HUDEP-2 (cell line): ENCODE data around the gene ADAMTS2.
"Not testable (repeated sequence)": the region's sequence is repeated elsewhere in the genome, so short reads cannot be mapped to it uniquely, and the experiment has no call there.

ENCODE experiments used
- DNase-seq, 76 experiments: peaks; one replicate each; lab custom pipeline; 2025; ENCODE audit not compliant: unreplicated experiment in 76 of 76; lab: John Stamatoyannopoulos, UW

Gene ADAMTS2

DNA sequence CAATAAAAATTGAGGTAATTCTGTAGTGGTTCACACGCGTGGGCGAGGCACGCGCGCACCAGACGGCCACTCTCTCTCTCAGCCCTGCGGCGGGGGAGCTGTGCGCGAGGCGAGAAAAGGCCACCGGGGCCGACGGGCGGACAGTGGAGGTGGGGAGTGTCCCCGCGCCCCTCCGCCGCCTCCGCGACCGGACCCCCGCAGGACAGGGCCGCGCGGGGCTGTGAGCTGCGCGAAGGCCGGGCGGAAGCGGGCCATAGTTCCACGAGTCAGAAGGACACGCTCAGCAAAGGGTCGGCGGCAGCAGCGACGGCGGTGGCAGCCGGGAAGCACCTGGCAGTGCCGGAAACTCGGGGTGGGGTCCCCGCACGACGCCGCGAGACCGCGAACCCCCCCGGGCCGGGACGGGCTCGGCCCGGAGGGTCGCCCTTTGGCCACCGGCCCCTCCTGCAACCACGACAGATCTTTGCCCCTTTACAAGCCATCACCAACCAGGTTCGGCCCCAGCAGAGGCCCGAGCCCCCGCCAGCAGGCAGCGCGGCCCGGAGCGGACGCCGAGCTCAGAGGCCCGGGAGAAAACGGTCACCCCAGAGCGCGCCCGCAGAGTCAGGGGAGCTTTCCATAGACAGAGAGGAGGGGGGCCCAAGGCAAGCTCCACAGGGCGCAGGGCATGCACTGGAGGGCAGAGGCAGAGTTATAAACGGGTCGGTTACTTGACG lies 224.2 kb downstream of the ADAMTS2 start:
- no peak for DNase-seq

DNA sequence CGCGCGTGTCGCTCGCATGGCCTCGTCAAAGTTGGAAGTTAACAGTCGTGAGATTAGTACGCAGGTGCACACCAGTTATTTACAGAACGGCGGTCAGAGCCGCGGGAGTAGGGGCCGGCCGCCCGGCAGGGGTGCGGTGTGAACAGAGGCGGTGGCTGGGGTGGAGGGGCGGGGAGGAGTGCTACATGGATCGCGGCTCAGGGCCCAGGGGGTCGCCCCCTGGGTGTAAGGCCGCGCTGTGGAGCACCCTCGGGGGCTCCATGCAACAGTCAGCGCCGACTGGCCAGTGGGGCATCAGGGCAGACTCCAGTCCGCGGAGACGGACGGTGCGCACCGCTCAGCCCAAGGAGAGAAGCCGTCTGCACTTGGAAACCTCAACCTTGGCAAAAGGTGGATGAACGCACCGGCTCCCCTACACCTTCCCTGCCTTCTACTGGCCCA lies 224.8 kb downstream of the ADAMTS2 start:
- DNase-seq: no peak

DNA sequence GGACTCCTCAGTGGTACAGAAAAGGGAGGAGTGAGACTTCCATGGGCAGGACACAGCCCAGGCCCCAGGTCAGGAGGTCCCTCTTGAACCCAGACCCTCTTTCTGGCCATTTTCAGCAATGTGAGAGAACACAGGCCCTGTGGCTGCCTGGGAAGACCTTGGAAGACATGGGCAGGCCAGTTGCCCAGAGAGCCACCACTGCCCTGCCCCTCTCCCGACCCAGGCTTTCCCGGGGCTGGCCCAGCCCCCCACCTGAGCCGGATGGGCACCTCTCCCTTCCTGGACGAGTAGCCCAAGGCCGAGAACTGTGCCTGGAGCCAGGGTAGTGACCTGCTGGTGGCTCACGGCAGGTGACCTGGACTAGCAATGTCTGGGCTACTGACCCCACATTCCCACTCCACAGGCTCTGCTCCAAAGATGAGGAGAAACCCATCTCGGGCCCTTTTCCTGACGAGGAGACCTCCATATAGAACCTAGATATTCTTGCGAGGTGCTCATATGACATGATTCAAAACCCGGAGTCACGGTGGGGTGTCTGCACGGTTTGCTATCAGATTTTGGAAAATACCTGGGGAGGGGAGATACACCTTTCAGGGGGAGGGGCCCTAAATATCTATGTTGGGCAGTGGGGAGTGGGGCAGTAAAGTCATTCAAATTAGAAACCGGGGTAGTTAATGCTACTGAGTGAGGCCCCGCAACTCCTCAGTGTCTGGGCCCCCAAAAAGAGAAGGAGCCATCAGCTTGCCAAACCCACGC lies 225.7 kb downstream of the ADAMTS2 start:
- DNase-seq: no peak

DNA sequence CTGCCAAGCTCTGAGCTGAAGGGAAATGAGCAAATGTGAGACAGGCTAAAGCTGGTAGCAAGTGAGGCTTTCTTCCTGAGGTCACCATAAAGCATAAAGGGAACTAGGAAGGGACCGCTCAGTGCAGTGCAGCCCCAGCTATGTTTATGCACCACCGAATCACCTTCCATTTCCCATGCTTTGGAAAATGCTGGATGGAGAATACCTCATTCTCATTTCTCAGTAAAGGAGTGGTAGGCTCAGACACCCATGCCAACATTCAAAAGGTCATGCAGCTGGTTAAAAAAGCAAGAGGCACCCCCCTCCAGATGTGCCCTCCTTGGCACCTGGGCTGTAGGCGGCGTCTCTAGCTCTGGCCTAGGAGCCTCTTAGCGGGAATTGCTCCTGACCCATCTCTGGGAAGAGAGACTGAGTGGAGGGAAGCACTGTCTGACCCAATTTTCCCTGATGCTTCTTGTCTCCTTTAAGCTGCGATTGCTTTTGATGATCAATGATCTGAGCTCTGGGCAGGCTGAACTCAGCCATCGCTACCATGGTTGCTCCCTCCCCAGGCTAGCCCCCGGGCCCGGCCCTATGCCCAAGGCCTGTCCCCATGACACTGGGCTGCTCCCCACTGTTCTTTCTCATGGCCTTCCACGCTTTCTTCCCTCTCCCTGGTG lies 226.4 kb downstream of the ADAMTS2 start:
- no peak for DNase-seq

DNA sequence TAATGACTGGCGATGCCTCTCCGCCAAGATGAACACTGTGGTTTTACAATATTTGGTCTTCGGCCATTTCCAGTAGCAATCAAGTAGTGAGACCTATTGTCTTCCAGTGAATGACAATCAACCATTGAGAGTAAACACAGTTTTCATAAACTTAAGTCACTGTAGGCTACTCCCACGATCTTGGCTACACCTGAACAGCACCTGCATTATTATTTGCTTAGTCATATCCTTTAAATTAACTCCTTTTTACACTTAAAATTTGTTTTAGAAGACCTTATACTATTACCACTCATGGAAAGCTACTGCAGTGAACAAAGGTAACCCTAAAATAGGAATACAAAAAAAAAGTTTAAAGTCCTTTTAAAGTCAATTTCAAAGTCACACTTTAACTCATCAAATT lies 226.9 kb downstream of the ADAMTS2 start:
- DNase-seq: no peak

DNA sequence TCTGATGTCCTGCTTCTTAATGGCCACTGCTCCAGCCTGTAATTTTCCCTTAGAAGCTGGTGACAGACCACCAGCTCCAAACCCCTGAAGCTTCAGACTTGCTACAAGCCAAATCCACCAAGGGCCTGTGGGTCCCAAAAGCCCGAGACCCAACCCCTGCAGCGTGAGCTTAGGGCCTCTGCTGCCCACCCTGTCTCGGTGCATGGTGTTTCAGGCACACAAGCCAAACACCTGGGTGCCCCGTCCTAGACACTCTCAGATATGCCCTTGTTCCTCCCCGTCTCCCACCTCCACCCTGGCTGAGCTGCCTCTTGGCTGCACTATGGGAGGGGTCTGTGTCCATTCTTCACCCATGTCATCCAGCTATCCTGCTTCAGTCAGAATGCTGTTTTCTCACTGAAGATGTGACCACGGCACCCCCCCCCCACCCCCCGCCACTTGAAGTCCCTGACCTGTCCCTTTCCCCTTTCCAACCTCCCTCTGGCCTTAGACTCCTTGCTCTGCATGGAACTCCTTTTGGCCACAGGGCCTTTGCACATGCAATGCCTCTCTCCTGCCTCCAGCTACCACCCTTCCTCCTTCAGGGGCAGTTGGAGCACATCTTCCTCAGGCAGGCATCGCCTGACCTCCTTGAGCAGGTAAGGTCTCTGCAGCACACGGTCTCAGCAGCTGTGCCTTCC lies 229.3 kb downstream of the ADAMTS2 start:
- no peak for DNase-seq

DNA sequence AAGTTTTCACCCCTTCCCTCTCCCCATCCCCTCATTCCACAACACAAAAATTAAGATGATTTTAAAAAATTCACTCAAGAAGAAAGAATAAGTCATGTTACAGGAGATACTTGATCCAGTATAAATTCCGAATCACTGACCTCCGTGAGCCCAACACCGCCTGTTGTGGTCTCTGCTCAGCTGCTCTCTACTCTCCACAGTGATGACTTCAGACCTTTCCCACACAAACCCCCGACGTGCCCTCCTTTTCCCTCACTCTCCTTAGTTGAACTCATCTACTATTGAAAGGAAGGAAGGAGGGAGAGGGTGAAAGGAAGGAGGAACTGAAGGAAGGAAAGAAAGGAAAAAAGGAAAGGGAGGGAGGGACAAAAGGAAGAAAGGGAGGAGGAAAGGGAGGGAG lies 230.0 kb downstream of the ADAMTS2 start:
- DNase-seq: no peak

DNA sequence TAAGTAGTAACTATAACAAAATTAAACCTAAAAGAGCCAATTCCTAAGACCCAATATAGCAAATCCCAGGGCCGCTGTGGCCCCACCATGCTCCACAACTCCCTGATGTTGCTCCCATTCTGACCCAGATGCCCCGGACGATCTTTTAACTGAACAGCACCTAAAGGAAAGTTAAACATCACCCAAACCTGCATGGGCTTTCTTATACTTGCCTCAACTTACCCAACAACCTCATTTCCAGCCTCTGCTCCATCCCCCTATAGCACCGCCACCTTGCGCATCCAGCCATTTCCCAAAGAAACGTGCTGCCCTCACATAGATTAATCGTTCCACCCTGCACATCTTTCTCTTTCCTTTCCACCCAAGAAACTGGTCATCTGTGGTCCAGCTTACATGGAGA lies 230.5 kb downstream of the ADAMTS2 start:
- DNase-seq: no peak

DNA sequence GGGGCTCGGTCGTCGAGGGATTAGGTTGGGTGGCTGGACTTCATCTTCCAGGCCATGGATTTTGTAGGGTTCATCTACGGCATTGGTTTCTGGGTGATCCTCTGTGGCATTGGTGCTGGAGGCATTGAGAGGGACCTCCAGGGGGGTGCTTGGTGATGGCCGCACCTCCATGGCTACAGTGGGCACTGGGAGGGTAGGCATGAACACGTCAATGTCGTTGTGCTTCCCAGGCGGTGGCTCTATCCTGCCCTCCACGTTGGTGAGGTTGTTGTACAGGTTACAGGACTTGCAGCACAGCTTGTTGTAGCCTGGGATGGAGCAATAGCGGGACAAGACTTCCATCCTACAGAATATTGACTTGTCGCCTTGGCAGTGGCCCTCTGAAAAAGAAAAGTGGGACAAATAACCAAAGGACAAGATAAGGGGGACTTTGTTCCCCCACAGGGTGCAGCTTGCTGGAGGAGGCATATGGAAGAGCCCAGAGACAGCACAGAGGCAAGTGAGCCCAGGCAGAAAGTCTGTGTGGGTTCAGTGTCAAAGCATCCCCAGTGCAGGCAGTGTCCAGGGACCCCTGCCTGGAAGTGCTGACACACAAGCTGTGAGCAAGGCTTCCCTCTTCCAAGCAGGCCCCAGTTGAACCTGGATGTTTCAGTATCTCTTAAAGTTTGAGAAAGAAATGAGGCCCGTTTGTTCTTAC lies 231.2 kb downstream of the ADAMTS2 start:
- no peak for DNase-seq

DNA sequence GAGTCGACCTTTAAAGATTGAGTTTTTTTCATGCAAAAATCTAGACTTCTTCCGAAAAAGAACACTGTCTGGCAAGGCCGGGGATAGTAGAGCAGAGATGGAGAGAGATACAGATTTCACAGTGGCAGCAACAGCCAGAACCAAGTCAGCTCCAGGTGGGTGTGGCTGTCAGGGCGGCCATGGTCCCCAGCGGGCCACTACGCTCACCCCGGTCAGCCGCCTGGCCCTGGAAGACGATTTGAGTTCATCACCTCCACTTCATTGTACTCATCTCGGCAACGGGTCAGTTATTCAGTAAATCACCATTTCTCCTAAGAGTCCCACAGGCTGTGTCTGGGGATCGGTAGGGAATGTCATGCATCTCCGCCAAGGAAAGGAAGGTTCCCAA lies 232.1 kb downstream of the ADAMTS2 start:
- no peak for DNase-seq

DNA sequence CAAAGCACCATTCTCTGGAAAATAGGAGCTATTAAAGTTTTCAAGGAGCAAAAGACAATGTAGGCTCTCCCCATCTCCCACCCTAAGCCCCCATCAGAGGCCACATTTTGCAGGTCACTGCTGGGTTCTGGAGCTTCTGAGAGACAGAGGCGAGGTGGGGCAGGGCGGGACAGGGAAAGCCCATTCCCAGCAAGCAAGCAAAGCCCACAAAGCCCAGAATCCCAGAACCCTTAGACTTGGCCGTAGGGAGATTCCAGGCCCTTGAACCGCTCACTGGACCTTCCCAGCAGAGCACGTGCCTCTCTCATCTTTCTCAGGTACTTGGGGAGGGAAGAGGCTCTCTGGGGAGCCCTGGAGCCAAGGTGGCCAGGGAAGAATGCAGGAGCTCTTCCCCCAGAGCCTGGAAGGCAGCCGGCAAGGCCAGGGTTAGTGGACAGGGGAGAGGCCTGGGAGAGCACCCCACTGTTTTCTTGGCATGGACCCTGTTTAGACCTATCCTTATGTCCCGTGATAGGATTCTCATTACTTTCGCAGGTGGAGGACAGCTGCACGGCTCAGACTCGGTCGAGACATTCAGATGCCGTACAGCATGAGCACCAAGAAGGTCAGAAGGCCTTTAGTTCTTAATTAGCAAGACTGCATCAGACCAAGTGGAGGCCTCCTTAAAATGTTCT lies 232.7 kb downstream of the ADAMTS2 start:
- DNase-seq: no peak

DNA sequence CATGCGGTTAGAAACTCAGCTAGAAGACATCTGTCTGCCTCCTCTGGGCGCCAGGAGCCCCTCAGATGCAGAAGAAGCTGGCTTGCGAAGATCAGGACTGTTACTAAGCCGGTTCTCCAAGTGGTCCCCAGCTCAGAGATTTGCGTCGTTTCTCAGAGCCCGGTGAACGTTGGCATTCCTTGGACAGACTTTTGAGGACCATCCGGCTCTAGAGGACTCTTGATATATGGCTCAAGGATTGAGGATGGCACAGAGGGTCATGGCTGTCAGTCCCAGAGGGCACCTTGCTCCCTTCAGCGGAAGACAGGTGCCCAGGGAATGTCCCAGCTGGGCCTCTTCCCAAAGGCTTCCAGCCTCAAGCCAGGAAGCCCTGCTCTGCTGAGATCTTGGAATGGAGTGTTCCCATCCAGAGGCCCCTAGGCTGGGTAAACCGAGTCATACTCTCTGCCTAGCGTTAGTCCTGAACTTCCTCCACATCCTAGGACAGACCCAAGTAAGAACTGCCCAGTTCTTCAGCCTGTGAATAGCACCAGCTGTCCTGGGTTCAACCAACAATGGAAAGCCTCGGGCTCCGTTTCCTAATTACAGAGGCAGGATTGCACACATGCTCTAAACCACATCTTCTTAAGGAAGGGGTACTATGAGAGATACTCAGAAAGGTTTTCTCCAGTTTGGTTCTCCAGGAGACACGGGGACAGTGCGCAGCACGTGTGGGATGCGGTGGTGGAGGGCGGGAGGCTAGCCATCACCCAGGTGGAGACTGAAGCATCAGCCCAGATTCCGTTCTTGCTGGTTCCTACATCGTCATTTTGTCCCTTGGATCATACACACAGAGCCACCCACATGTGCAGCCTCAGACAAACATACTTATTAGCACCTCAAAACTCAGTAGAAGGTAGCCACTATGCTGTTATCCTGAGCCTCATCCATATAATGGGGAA lies 233.7 kb downstream of the ADAMTS2 start:
- DNase-seq: no peak

DNA sequence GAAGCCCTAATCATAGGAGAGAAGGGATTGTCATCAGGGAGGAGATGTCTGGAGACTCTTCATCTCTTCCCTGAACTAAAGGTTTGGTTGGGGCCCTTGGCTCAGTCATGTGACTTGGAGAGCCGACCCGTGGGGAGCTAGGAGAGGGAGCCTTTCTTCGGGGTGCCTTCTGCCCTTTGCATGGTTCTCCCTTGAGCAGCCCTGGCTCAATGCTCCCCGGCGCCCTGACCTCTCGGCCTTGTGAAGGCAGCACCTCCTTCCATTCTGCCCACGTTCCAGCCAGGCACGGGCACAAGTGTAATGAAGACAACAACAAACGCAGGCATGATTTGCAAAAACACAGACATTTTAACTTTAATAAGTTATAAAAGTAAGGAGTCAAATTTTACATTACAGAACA lies 234.7 kb downstream of the ADAMTS2 start:
- DNase-seq: no peak

DNA sequence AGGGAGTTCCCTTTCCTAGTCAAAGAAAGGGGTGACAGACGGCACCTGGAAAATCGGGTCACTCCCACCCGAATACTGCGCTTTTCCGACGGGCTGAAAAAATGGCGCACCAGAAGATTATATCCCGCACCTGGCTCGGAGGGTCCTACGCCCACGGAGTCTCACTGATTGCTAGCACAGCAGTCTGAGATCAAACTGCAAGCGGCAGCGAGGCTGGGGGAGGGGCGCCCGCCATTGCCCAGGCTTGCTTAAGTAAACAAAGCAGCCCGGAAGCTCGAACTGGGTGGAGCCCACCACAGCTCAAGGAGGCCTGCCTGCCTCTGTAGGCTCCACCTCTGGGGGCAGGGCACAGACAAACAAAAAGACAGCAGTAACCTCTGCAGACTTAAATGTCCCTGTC lies 244.0 kb downstream of the ADAMTS2 start:
- not testable (repeated sequence) for DNase-seq

DNA sequence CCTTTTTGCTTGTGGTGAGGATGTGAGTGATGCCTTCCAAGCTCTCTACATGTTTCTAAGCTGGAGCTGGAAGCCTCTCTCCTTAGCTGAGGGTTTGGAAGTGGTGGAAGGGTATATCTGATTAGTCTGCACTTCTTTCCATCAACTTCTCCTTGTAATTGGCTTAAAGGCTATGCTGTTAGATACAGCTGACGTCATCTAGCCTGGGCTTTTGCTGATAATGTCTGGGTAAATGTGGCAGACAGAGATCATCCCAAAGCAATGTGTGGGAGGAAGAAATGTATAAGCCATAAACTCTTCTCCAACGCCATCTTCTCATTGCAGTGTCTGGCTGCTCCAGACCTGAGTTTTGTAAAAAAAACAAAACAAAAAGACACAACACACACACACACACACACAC lies 255.8 kb downstream of the ADAMTS2 start:
- no peak for DNase-seq

DNA sequence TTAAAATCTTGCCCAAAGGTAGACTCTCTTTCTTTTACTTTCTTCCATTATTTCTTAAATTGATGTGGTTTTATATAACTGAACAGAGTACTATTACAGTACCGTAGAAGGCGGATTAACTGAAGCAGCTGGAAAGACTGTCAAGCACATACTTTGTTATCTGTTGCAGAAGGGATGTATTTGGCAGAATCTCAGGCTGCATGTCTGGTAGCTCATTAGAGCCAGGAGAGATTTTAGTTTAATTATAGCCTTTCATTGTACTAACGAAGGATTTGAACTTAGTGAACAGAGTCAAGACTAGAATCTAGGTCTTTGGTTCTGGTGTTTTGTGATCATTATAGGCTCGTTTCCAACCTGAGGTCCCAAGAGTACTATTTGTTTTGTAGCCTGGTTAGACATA lies 264.5 kb downstream of the ADAMTS2 start:
- no peak for DNase-seq

DNA sequence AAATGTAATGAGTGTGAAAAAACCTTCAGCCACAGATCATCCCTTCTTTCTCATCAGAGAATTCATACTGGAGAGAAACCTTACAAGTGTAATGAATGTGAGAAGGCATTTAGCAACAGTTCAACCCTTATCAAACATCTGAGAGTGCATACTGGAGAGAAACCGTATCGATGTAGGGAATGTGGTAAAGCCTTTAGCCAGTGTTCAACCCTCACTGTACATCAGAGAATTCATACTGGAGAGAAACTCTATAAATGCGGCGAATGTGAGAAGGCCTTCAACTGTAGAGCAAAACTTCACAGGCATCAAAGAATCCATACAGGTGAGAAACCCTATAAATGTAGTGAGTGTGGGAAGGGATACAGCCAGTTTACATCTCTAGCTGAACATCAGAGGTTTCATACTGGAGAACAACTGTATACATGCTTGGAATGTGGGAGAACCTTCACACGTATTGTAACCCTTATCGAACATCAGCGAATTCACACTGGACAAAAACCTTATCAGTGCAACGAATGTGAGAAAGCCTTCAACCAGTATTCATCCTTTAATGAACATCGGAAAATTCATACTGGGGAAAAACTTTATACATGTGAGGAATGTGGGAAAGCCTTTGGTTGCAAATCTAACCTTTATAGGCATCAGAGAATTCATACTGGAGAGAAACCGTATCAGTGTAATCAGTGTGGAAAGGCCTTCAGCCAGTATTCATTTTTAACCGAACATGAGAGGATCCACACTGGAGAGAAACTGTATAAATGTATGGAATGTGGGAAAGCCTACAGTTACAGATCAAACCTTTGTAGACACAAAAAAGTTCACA lies 265.9 kb downstream of the ADAMTS2 start:
- no peak for DNase-seq

DNA sequence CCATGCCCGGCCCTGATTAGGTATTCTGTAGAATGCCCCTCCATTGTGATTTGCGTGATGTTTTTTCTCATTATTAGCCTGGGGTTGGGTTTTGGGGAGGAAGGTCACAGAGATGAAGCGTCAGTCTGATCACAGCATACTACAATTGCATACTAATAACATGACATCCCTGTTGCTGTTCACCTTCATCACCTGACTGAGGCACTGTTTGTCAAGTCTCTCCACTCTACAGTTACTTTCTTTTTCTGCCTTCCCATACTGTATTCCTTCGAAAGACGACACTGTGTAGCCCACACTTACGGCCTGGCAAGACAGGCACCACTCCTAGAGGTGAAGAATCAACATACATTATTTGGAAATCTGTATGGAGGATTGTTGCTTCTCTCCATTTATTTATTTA lies 279.6 kb downstream of the ADAMTS2 start:
- DNase-seq: no peak
